ENCODE measurements around the gene SH3GL1.
A peak's percentile ranks its signal among the peaks of the same experiment; 100 is the strongest.

Gene SH3GL1, protein sequence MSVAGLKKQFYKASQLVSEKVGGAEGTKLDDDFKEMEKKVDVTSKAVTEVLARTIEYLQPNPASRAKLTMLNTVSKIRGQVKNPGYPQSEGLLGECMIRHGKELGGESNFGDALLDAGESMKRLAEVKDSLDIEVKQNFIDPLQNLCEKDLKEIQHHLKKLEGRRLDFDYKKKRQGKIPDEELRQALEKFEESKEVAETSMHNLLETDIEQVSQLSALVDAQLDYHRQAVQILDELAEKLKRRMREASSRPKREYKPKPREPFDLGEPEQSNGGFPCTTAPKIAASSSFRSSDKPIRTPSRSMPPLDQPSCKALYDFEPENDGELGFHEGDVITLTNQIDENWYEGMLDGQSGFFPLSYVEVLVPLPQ

DNA sequence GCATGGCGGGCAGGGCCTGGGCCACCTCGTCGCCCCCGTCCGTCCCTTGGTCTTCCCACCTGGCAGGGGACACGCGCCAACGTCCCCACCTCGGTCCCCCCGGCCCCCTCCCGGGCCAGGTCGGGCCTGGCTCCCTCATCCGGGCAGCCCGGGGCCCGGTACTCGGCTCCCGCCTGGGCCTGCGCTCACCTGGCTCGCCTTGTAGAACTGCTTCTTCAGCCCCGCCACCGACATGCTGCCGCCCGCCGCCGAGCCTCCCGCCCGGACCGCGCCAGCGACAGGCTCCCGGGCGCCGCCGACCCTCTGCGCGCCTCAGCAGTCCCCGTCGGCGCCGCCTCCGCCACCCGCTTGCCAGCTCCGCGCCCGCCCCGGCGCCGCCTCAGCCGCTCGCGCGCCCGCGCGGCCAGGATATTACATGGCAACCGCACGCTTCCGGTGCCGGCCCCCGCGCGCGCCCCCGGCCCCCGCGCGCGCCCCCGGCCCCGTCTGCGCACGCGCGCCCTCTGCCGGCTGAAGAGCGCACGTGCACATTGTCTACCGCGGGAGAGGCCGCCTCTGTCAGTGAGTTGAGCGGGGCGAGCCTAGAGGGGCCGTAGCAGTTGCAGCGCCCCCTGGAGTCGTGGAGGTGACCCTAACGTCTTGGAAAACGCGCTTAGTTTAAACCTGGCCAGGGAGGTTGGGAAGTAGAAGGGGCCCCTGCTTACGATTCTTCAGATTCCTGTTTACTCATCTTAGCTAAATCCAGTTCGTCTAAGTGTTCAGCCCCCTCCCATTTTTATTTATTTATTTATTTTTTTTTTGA is at the start of gene SH3GL1:
SH3GL1 (minus strand) TSS at position 413 of the 802 bp plus-strand sequence; CDS start at position 234, 179 bp downstream.
- peak; percentile 81 for DNase-seq (ENCODE audit: low read depth in 2 of 2)

DNA sequence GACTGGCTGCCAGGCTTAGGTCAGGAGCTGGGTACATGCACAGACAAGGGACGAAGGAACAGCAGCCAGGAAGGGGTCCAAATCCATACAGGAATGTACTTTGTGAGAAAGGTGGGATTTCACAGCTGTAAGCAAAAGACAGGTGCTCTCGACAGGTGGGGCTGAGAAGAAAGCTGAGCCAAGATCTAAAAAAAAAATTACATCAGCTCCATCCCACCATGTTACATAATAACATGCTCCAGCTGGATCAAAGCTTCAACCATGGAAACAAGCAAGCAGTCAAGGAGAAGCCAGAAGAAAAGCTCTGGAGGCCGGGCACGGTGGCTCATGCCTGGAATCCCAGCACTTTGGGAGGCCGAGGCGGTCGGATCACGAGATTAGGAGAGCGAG is 49.3 kb upstream of the SH3GL1 start:
- DNase-seq (ENCODE audit: low read depth in 2 of 2): no peak

DNA sequence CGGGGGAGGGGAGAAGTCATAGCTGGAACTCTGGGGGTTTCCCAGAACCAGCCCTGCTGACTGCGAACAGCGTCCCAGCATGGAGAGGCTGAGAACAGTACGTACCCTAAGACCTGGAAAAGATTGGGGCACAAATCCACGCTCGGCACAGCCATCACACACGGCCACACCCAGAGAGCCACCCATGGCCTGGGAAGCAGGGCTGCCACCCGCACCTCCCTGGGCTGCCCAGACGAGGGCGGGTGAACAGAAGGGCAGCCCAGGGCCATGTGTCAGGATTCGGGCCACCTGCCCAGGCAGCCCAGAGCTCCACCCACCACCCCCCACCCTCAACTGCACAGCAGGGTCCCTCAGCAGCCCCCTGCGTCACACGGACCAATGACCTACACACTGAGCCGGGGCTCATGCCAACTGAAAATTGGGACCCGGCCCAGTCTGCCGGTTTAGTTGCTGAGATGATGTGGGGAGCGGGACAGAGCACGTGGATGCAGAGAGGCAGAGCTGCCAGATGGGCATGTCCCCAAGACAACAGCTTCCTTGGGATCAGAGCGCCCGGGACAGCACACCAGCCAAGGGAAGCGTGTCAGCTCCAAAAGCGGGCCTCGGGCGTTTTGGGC is 48.8 kb upstream of the SH3GL1 start:
- no peak for DNase-seq (ENCODE audit: low read depth in 2 of 2)

DNA sequence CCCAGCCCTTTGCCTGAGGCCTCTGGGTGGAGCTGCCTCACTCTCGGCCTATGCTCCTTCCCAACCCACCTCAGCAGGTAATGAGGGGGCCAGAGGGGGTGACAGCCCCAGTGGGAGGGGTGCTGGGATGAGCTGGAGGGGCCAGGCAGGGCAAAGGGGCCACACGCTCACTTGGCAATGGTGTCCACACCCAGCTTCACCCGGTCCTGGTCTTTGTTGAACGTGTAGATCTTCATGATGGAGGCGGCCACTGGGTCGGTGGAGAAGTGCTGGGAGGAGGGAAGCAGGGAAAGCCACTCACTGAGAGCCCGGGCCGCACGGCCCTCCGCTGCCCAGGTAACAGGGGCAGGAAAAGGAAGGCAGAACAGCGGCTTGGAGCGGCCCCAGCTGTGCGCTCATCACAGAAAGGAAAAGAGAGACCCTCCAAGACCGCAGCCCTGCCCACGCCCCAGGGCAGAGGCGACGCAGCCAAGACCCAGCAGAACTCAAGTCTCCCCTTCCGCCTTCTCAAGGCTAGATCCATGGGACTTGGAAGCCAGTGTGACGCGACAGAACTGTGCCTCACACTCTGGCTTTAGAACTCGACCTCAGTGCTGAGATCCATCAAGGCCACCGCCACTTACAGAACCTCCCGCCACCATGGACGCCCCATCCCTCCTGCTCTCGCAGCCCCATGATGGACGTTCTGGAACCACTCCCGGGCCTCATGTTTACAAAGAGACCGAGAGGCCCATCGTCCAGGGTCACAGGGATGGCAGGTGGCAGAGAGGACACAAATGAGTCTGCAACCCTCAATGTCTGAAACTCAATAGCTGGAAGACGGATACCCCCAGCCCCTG is 48.0 kb upstream of the SH3GL1 start:
- no peak for DNase-seq (ENCODE audit: low read depth in 2 of 2)

DNA sequence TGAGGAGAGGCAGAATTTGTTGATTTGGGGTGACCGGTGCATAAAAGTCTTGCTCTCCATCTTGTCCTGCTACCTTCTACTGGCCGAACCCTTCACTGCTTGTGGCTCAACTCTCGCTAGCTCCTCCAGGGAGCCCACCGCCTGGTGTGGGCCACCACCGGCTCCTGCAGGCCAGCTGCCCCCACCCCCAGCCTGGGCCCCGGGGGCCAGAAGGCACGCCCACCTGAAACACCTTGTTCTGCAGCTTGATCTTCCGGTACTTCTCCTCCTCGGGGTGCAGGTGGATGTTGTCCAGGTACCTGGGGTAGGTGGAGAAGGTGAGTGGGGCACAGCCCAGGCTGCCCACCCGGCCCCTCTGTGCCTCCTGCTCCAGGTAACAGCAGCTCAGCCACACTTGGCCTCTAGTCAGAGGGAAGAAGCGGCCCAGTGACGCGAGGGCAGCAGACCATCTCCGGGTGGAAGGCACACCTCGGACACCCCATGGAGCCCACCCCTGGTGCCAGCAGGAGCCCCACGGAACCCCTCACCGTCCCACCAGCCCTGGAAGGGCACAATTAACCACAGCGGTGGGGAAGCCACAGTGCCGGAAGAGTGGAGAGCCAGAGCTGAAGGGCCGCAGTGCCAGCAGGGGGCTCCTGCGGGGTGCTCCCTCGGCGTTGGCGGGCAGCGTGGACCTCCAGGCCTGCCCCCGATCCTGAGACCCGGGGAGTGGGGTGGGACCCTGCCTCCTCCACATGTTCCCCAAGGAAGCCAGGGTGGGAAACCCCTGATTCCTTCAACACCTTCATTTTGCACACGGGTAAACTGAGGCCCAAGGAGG is 47.2 kb upstream of the SH3GL1 start:
- no peak for DNase-seq (ENCODE audit: low read depth in 2 of 2)

DNA sequence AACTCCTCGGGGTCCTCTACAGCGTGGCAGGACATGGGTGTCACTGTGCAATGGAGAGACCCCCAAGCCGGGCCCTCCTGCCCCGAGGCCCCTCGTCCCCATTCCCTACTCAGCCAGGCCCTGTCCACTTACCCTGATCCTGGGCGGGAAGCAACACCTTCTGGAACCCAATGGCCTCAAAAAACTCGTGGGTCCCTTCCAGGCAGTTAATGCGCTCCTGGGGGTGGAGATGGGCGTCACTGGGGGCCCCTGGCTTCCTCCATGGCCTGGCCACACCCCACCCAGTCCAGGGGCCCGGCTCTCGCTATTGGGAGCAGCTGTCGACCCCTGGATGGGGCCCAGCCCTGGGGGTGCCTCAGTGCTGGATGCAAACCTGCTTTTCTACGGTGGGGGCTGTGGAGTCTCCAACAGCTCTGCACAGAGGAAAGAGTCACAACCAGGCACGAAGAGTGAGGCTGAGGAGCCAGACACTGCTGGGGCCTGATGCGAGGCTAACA is 46.4 kb upstream of the SH3GL1 start:
- no peak for DNase-seq (ENCODE audit: low read depth in 2 of 2)

DNA sequence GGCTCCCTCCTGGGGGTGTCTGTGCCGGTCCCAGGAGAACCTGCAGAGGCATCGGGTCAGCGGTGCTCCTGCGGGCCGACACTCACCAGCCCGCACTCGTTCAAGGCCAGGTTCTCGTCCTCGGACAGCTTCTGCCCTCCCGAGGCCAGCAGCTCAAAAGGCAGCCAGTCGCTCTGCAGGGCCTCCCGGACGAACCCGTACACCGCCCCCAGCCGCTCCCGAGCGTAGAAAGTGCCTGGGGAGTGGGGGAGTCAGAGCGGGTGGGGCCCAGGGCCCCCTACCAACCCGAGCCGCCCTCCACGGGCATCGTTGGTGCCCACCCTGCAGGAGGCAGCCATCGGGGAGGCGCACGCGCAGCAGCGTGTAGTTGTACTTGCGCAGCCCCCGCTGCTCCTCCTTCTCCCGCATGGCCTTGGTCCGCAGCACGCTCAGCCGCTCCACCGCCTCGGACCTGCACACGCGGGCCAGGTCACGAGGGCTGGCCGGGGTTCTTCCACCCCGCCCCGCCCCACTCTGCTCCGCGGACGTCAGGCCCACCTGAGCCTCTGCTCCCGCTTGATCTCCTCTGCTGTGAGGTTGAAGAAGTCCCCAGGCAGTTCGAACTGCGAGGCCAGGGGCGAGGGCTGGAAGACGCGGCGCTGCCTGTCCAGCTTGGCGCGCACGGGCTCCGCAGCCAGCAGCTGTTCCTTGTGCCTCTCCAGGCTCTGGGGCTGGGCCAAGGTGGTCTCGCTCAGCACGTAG is 45.8 kb upstream of the SH3GL1 start:
- no peak for DNase-seq (ENCODE audit: low read depth in 2 of 2)

DNA sequence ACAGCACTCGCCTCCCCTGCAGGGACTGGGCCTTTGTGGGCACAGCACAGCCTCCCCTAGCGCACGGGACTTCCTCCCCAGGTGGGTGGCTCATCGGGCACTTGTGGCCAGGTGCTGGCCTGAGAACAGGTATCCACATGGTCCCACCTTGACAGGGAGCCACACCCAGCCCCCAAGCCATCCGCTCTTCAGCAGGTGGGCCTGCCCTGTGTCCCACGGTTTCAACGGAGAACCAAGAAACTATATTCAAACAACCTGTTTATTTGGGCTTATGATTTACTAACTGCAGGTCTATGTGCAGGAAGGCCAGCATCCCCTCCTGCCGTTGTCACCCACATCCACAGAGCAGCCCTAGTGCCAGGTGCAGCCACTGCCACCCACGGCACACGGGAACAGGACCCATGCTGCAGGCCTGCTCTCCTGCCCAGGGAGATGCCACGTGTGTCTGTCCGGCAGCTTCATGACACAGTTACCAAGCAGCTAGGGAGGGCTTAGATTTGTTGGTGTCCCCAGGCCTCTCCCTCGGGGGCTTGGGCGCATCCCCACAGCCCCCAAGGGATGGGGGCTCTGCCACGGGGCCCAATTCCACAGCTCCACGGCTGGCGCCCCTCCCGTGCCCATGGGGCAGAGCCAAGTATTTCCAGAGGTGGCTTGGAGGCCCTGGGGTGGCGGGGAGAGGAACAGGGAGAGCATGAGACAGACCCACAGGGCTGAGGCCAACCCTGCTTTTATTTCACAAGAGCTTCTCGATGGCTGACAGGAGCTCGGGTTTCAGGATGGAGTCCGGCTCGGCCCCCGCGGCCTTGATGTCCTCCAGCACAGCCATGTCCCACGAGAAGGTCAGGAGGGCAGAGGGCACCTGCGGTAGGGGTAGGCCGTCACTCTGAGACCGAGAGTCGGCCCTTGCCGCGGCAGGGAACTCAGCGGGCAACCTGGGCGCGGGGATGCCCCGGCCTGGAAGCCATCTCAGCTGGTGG is 44.7 kb upstream of the SH3GL1 start:
- DNase-seq (ENCODE audit: low read depth in 2 of 2): no peak

DNA sequence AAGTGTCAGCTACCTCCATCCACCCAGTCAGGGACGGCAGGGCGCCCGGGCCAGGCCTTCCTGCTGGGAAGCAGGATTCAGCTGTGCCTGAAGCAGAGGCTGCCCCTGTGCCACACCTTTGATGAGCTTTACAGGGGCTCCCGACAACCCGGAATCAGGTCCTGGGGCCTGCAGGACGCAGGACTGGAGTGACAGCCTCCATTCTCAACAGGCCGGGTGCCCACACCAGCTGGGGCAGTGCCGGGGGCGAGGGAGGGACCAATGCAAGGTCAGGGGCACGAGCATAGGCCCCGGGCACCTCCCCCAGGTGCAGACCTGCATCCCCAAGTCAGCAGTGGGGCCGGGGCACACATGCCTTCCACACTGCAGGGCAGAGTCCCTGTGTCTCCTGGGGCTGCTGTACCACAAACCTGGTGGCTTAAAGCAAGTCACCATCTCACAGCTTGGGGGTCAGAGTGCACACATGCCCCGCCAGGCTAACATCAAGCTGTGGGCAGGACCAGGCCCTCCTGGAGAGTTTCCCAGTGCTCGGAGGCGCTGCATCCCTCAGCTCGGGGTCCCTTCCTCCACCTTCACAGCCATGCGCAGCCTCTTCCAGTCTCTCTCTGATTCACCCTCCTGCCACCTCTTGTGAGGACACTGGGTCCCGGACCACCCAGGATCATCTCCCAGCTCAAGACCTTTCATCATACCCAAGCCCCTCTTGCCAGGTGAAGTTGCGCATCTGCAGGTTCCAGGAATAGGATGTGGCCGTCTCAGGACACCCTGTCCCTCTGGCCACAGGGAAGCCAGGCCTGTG is 43.8 kb upstream of the SH3GL1 start:
- no peak for DNase-seq (ENCODE audit: low read depth in 2 of 2)

DNA sequence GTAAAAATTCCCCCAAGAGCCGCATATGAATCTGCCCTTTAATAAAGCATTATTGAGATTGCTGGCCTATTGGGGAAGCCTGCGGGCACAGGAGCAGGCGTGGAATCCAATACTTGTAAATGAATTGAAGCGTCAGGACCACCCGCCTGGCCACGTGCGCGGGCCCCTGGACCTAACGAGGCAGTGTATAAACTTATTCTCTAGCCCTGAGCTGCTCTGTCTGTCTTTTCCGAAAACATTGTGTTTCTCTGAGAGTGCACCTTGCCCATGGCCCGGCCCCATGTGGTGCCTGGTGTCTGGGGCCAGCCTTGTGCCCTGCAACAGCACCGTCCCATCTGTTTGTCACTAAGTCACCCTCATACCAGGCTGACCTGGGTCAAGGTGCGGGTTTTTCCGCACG is 42.8 kb upstream of the SH3GL1 start:
- DNase-seq (ENCODE audit: low read depth in 2 of 2): no peak

DNA sequence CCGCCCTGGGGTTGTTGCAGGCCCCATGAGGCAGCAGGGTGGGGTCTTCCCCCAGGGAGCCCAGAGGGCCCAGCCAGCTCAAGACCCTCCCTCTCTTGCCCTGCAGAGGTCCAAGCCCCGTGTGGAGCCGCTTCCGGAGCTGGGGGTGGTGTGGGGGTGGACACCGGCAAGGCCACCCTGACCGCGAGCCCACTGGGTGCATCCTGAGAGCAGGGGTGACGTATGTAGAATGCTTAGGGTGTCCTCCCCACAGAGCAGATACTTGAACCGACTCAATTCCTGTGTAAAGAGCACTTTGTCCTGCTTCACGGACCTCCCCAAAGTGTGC is 42.4 kb upstream of the SH3GL1 start:
- DNase-seq (ENCODE audit: low read depth in 2 of 2): no peak

DNA sequence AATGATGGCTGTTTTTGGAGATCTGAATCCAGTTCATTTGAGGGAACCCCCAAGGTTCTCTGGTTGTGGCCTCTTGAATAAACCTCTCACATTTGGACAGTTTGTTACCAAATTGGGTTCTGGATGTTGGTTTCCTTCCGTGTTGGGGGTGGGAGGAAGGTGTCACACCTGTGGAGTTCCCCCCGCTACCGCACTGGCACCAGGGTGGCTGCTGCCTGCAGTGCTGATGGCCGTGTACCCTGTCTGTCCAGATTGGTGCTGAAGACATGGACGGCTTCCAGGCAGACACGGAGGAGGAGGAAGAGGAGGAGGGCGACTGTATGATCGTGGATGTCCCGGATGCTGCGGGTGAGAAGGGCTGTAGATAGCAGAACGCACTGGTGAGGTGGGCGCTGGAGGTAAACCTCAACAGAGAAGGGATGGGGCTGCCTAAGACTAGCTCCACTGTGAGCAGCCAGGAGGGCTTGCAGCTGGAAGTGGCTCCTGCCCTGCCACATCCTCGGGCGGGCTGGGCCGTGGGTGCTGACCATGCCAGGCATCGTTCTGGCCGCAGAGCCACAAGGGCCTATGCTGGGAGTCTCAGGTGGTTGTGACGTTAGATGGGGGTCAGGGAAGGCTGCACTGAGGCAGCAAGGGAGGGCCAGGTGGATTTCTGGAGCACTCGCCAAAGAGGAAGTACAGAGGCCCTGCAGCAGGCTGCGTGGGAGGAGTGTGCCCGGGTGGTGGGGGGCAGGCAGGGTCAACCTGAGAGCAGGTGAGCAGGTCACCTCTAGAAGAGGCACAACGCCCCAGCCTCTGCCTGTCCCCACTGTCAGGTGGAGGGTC is 41.9 kb upstream of the SH3GL1 start:
- DNase-seq (ENCODE audit: low read depth in 2 of 2): no peak

DNA sequence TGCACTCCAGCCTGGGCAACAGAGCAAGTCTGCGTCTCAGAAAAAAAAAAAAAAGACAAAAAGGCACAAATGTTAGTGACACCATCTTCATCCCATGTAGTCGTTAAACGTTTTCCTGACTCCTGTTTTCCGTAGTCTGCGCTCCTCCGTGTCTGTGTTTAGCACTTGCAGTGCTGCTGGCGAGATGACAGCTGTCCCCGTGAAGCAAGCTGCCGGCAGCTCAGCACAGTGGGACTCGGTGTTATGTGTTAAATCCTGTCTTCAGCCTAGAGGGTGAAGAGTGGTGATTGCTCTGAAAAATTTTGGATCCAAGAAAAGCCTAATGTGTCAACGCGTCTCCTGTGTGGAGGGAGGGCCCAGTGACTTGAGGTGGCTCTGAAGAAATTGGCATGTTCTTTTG is 38.9 kb upstream of the SH3GL1 start:
- no peak for DNase-seq (ENCODE audit: low read depth in 2 of 2)

DNA sequence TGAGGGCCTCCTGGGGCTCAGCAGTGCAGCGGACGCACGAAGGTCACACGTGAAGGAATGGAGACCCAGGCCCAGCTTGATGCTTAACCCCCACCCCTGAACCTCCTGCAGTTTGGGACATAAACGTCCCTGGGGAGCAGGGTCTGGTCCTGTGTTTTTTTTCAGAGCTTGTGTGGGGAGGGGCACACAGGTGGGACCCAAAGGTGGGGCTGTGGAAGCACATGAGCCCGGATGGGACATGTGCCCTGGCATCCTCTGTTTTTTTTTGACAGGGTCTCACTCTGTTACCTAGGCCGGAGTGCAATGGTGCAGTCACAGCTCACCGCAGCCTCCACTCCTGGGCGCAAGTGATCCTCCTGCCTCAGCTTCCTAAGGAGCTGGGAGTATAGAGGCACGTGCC is 36.8 kb upstream of the SH3GL1 start:
- no peak for DNase-seq (ENCODE audit: low read depth in 2 of 2)

DNA sequence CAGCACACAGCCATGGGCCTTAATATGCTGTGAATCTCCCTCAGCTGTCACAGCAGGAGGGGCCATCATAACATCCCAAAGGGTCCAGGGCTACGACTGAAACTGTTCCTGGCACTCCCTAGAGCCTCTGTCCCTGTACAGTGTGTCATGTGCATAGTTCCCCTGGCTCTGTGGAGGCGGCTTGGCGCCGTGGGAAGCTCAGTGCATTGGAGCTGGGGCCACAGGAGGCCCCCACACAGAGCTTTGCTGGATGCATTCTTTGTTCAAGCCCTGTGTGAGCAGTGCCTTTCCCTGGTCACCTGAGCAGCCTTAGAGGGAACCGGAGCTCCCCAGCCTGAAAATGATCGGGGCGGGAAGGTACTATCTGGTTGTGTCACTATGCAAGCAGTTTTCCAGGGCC is 35.9 kb upstream of the SH3GL1 start:
- DNase-seq (ENCODE audit: low read depth in 2 of 2): no peak

DNA sequence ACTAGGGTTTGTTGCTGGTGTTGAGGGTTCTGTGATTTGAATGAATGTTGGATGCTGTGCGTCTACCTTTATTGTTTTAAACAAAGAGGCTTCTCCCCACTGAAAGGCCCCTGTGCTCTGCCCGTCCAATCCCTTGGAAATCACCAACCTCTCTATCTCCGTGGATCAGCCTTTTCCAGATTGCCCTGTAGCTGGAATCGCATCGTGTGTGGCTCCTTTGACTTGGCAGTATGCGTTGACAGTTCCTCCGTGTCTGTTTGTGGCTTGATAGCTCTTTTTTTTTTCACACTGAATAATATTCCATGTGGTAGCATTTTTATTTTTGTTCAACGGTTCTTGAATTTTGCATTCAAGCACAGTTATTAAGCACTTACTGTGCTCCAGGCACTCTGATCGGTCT is 34.0 kb upstream of the SH3GL1 start:
- DNase-seq (ENCODE audit: low read depth in 2 of 2): no peak

DNA sequence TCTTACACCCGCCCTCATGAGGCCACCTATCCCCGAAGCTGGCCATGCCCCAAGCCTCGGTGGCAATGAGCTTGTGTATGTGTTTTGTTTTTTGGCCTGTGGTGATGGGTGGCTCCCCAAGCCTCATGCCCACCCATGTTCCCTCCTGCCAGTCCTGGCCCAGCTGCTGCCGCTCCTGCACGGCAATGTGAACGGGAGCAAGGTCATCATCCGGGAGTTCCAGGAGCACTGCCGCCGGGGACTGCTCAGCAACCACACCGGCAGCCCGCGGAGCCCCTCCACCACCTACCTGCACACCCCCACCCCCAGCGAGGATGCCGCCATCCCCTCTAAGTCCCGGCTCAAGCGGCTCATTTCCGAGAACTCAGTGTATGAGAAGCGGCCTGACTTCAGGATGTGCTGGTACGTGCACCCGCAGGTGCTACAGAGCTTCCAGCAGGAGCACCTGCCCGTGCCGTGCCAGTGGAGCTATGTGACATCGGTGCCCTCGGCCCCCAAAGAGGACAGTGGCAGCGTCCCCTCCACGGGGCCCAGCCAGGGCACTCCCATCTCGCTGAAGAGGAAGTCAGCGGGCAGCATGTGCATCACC is 32.7 kb upstream of the SH3GL1 start:
- no peak for DNase-seq (ENCODE audit: low read depth in 2 of 2)

Data from fibroblast of skin of left quadriceps (primary cell).